ENCODE results near the gene SMG6. TPM values are rescaled to one million over a fixed set of nuclear protein-coding genes. Genes with fewer than 3 reads are reported as not detected.

SMG6 gene
- total and polyA plus RNA-seq, 2 of the 8 experiments (the other 6 are each of a cell fraction or from before 2014, with no cell fraction given), result 18.5 to 25.2 TPM

GRCh38 chr17:2156666-2157065 is 146.9 kb downstream of the SMG6 start:
- no peak overlapping the region for H4K5ac ChIP-seq (ENCODE audit: insufficient read length, low read depth, low read length)
- H2AK5ac ChIP-seq (ENCODE audit: low read depth, low read length), result no peak overlapping the region
- H3K9ac ChIP-seq (replicated peaks in 1 of 4; ENCODE audit: extremely low read depth in 1 of 4, low read depth in 3 of 4, low read length in 3 of 4), result no peak overlapping the region
- H3K79me1 ChIP-seq (ENCODE audit: low read depth, low read length), result no peaks in the 10 kb centered on the region
- H3K4me1 ChIP-seq (replicated peaks in 1 of 4; ENCODE audit: control insufficient read depth in 3 of 4, insufficient read depth in 4 of 4, low read length in 3 of 4), result no peaks in the 10 kb centered on the region
- H3K23me2 ChIP-seq (ENCODE audit: low read depth, low read length), result no peaks in the 10 kb centered on the region
- POLR2A ChIA-PET (ENCODE audit: partially characterized antibody), result no interaction called here
- H3K23ac ChIP-seq (ENCODE audit: insufficient read length), result no peak overlapping the region
- no peak overlapping the region for H2BK120ac ChIP-seq (replicated peaks; ENCODE audit: low read depth, low read length)
- WGBS, 2 experiments (ENCODE audit: extremely low coverage in 1 of 2, insufficient coverage in 1 of 2, insufficient read length in 1 of 2, insufficient replicate concordance in 2 of 2, low coverage in 1 of 2, low lambda C conversion rate in 2 of 2, missing lambda C conversion rate in 1 of 2), result 89% methylated on average over 8 of the region's 8 CpGs; no CpG with 5 or more reads in 1 of the 2 experiments
- H4K91ac ChIP-seq (replicated peaks; ENCODE audit: insufficient read length, low read length), result no peak overlapping the region
- H2BK15ac ChIP-seq (ENCODE audit: low read length), result no peak overlapping the region
- FAIRE-seq (no peak), DNase-seq (ENCODE audit: low read depth in 1 of 2, low spot score in 2 of 2) (no peak)
- no peaks in the 10 kb centered on the region for H3K9me3 ChIP-seq (ENCODE audit: insufficient read depth in 2 of 2, low read depth in 1 of 2, low read length in 1 of 2)
- no peak overlapping the region for H3K27ac ChIP-seq (ENCODE audit: low read depth, low read length)
- CTCF ChIA-PET (ENCODE audit: partially characterized antibody), result interaction anchor here (0.6 to 2.2 kb wide), 8 partner anchors 8 to 115 kb away, joined by 3 to 7 read pairs (median 3); no protein-coding TSS in a partner anchor
- H3K14ac ChIP-seq (ENCODE audit: insufficient read length), result no peak overlapping the region
- H3K56ac ChIP-seq (replicated peaks; ENCODE audit: insufficient read length, low read depth, low read length), result no peak overlapping the region
- TF ChIP-seq TCF12 (IDR thresholded peaks at IDR 0.05; ENCODE audit: low read depth, low read length) (no peak), ATF2 (IDR thresholded peaks at IDR 0.05; ENCODE audit: low read length) (no peak), CTBP2 (IDR thresholded peaks at IDR 0.05; ENCODE audit: borderline replicate concordance, insufficient read depth, insufficient read length, low read length) (no peak), RBBP5 (IDR thresholded peaks at IDR 0.05; ENCODE audit: borderline replicate concordance, low read depth, low read length) (no peak), SIX5 (IDR thresholded peaks at IDR 0.05; ENCODE audit: low read depth, low read length) (no peak), BRCA1 (IDR thresholded peaks at IDR 0.05; ENCODE audit: low read depth, low read length) (no peak), TEAD4 (IDR thresholded peaks at IDR 0.05; ENCODE audit: low read depth, low read length) (no peak), EGR1 (IDR thresholded peaks at IDR 0.05; ENCODE audit: borderline replicate concordance, low read depth, low read length) (no peak), ATF3 (IDR thresholded peaks at IDR 0.05; ENCODE audit: insufficient read depth, low read depth, low read length) (no peak), SIN3A (conservative IDR thresholded peaks at IDR 0.05 in 1 of 2, IDR thresholded peaks at IDR 0.05 in 1 of 2; ENCODE audit: low read depth in 1 of 2, low read length in 2 of 2) (no peak), KDM4A (IDR thresholded peaks at IDR 0.05; ENCODE audit: low read depth, low read length, severe bottlenecking) (no peak)
- no peak overlapping the region for H3K4ac ChIP-seq (replicated peaks; ENCODE audit: insufficient read length, low read depth, low read length)
- H2BK20ac ChIP-seq (ENCODE audit: low read length), result no peak overlapping the region
- H3K27me3 ChIP-seq (replicated peaks in 1 of 4; ENCODE audit: control insufficient read depth in 3 of 4, extremely low read depth in 1 of 4, insufficient read depth in 3 of 4, low read length in 3 of 4), result no peaks in the 10 kb centered on the region
- no peaks in the 10 kb centered on the region for H4K20me1 ChIP-seq (replicated peaks in 1 of 2; ENCODE audit: control insufficient read depth in 1 of 2, insufficient read depth in 2 of 2, low read length in 2 of 2)
- no peak overlapping the region for H4K8ac ChIP-seq (ENCODE audit: extremely low read depth, insufficient read depth, low read length)
- no peaks in the 10 kb centered on the region for H3K79me2 ChIP-seq (ENCODE audit: control insufficient read depth in 1 of 2, insufficient read depth in 2 of 2, low read length in 2 of 2)
- no peak overlapping the region for H2BK12ac ChIP-seq (ENCODE audit: low read depth, low read length)
- H2AFZ ChIP-seq (ENCODE audit: low read length), result no peak overlapping the region
- H3K36me3 ChIP-seq (ENCODE audit: control insufficient read depth in 2 of 4, insufficient read depth in 4 of 4, low read length in 3 of 4), result no peaks in the 10 kb centered on the region
- H3K4me2 ChIP-seq (ENCODE audit: insufficient read depth in 1 of 2, low read depth in 2 of 2, low read length in 2 of 2), result no peak overlapping the region
- H3K4me3 ChIP-seq (ENCODE audit: extremely low read depth in 1 of 4, insufficient read depth in 2 of 4, low read depth in 3 of 4, low read length in 4 of 4), result no peak overlapping the region
- H3K18ac ChIP-seq (ENCODE audit: extremely low read depth, low read length), result no peak overlapping the region
- H2BK5ac ChIP-seq (ENCODE audit: low read depth, low read length), result no peak overlapping the region
